Sigmoid colon (tissue), 3 donors: ENCODE data around the gene ARHGAP8.

Source experiments
- POLR2A ChIP-seq, 2 donors: fragments of 450-650 bp; IDR thresholded peaks; one replicate each; pipeline ENCODE4 v1.6.1; 2016; ENCODE audit warnings: antibody characterized with exemption in 2 of 2, mild to moderate bottlenecking in 2 of 2, moderate library complexity in 2 of 2
- TF ChIP-seq, protein P1 (sequence below), 4 experiments: fragments of 450-650 bp in 3 of 4; fragments of 200-600 bp in 1 of 4; IDR thresholded peaks; one replicate each; pipeline ENCODE4 v1.5.1; 2016 to 2019; ENCODE audit warnings: antibody characterized with exemption in 4 of 4, mild to moderate bottlenecking in 3 of 4, moderate library complexity in 2 of 4

GRCh38 chr22:44870021-44870420 lies 117.6 kb downstream of the ARHGAP8 start:
- TF ChIP-seq, protein P1, sequence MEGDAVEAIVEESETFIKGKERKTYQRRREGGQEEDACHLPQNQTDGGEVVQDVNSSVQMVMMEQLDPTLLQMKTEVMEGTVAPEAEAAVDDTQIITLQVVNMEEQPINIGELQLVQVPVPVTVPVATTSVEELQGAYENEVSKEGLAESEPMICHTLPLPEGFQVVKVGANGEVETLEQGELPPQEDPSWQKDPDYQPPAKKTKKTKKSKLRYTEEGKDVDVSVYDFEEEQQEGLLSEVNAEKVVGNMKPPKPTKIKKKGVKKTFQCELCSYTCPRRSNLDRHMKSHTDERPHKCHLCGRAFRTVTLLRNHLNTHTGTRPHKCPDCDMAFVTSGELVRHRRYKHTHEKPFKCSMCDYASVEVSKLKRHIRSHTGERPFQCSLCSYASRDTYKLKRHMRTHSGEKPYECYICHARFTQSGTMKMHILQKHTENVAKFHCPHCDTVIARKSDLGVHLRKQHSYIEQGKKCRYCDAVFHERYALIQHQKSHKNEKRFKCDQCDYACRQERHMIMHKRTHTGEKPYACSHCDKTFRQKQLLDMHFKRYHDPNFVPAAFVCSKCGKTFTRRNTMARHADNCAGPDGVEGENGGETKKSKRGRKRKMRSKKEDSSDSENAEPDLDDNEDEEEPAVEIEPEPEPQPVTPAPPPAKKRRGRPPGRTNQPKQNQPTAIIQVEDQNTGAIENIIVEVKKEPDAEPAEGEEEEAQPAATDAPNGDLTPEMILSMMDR (IDR thresholded peaks at IDR 0.05) = no peak
- no peak for TF ChIP-seq POLR2A (IDR thresholded peaks at IDR 0.05)
